ENCODE measurements around the gene HAPLN3.
"Not testable (repeated sequence)": the region's sequence is repeated elsewhere in the genome, so short reads cannot be mapped to it uniquely, and the experiment has no call there.

The HAPLN3 gene

GRCh38 chr15:88894819-88895767 lies at the start of gene HAPLN3:
HAPLN3 (minus strand) TSS chr15:88895544; CDS start chr15:88887298, 8,246 bp downstream.
- DNase-seq: no peak

GRCh38 chr15:88940110-88940675 lies 44.8 kb upstream of the HAPLN3 start:
- DNase-seq: no peak

GRCh38 chr15:88939486-88939806 lies 44.1 kb upstream of the HAPLN3 start:
- DNase-seq: no peak

- DNase-seq: no peak
These were observed 43.6 kb upstream of the HAPLN3 start for GRCh38 chr15:88938802-88939485.

- DNase-seq: not testable (repeated sequence)
These were observed 39.1 kb upstream of the HAPLN3 start for GRCh38 chr15:88934449-88934848.

GRCh38 chr15:88932875-88933330 lies 37.6 kb upstream of the HAPLN3 start:
- DNase-seq: no peak

- DNase-seq: no peak
These were observed 37.0 kb upstream of the HAPLN3 start for GRCh38 chr15:88932271-88932874.

GRCh38 chr15:88930579-88930978 lies 35.2 kb upstream of the HAPLN3 start:
- no peak for DNase-seq

GRCh38 chr15:88929358-88930098 lies 34.2 kb upstream of the HAPLN3 start:
- not testable (repeated sequence) for DNase-seq

- DNase-seq: not testable (repeated sequence)
These were observed 32.8 kb upstream of the HAPLN3 start for GRCh38 chr15:88928192-88928591.

- DNase-seq: not testable (repeated sequence)
These were observed 30.3 kb upstream of the HAPLN3 start for GRCh38 chr15:88925648-88926047.

GRCh38 chr15:88920892-88921435 lies 25.6 kb upstream of the HAPLN3 start:
- DNase-seq: not testable (repeated sequence)

GRCh38 chr15:88920186-88920891 lies 25.0 kb upstream of the HAPLN3 start:
- no peak for DNase-seq

GRCh38 chr15:88918738-88919137 lies 23.4 kb upstream of the HAPLN3 start:
- peak; percentile 17 for DNase-seq

- DNase-seq: no peak
These were observed 22.4 kb upstream of the HAPLN3 start for GRCh38 chr15:88917760-88918159.

GRCh38 chr15:88915354-88915753 lies 20.0 kb upstream of the HAPLN3 start:
- no peak for DNase-seq

- no peak for DNase-seq
These were observed 18.5 kb upstream of the HAPLN3 start for GRCh38 chr15:88913850-88914169.

GRCh38 chr15:88913017-88913849 lies 17.9 kb upstream of the HAPLN3 start, which contains the start of gene MFGE8:
MFGE8 (minus strand) TSS chr15:88913379; CDS start chr15:88913319, 60 bp downstream.
- peak; percentile 48 for DNase-seq

- no peak for DNase-seq
These were observed 17.2 kb upstream of the HAPLN3 start for GRCh38 chr15:88912500-88912921.

- DNase-seq: no peak
These were observed 16.4 kb upstream of the HAPLN3 start for GRCh38 chr15:88911766-88912118.
